Testis (tissue), 2 donors: ENCODE data around the gene FBXW8.

ENCODE experiments used
- POLR2A ChIP-seq: fragments of 450-650 bp; IDR thresholded peaks from one replicate; pipeline ENCODE4 v1.6.1; 2017; ENCODE audit warnings: antibody characterized with exemption, mild to moderate bottlenecking, moderate library complexity
- TF ChIP-seq, protein P1 (sequence below), 3 experiments: fragments of 450-650 bp in 2 of 3; fragments of 200-600 bp in 1 of 3; sonication (generic) in 1 of 3; IDR thresholded peaks; one replicate each; pipeline ENCODE4 v1.5.1; 2016 to 2019; ENCODE audit warnings: antibody characterized with exemption in 3 of 3, mild to moderate bottlenecking in 2 of 3, moderate library complexity in 1 of 3

GRCh38 chr12:117035287-117035686, 124.5 kb downstream of the FBXW8 start:
- TF ChIP-seq POLR2A = no peak
- TF ChIP-seq, protein P1, sequence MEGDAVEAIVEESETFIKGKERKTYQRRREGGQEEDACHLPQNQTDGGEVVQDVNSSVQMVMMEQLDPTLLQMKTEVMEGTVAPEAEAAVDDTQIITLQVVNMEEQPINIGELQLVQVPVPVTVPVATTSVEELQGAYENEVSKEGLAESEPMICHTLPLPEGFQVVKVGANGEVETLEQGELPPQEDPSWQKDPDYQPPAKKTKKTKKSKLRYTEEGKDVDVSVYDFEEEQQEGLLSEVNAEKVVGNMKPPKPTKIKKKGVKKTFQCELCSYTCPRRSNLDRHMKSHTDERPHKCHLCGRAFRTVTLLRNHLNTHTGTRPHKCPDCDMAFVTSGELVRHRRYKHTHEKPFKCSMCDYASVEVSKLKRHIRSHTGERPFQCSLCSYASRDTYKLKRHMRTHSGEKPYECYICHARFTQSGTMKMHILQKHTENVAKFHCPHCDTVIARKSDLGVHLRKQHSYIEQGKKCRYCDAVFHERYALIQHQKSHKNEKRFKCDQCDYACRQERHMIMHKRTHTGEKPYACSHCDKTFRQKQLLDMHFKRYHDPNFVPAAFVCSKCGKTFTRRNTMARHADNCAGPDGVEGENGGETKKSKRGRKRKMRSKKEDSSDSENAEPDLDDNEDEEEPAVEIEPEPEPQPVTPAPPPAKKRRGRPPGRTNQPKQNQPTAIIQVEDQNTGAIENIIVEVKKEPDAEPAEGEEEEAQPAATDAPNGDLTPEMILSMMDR (IDR thresholded peaks at IDR 0.05) = no peak
